ENCODE results near the gene VASN. TPM values are rescaled to one million over a fixed set of nuclear protein-coding genes. Genes with fewer than 3 reads are reported as not detected.

VASN gene
- total RNA-seq, 1 experiment from 2014 or later, result 45.3 TPM

DNA sequence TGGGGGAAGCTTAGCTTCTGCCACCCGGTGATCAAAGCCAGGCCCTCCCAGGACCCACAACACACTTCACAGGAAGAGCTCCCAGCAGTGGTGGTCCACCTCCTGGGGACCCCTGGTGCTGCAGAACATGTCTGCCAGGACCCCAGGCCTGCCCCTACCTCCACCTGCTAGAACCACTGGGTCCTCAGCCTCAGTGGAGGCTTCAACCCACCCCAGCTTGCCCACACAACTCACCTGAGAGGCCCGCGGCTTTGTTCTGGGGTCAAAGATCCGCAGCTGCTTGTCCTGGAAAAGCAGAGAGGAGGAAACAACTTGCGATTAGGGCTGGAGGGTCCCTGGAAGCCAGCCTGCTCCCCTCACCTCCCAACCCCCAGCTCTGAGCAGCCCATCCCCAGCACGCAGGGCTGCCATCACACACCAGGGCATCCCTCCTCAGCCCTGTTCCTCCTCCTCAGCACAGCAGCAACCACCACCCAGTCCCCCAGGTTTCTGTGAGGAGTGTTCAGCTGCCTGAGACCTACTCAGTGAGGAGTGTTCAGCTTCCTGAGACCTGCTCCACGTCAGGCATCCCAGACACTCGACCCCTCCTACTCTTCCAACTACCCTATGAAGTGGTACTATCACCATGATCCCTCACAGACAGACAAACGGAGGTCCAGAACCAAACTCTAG lies 23.5 kb downstream of the VASN start:
- peaks cover 9% of the 10 kb centered on the region for H3F3A ChIP-seq (ENCODE audit: insufficient read depth, low read depth)
- H4K20me1 ChIP-seq (ENCODE audit: insufficient read depth), result no peaks in the 10 kb centered on the region
- H3K4me3 ChIP-seq, result no peak overlapping the region
- H3K36me3 ChIP-seq (ENCODE audit: low read depth), result no peaks in the 10 kb centered on the region
- H3K79me2 ChIP-seq (ENCODE audit: low read depth), result no peaks in the 10 kb centered on the region
- intact Hi-C loops (cut with micrococcal nuclease; ENCODE audit: unreplicated experiment), result no loop called here
- H3K9me2 ChIP-seq (ENCODE audit: insufficient read depth), result no peaks in the 10 kb centered on the region
- ChIA-PET CTCF (interaction anchor here (0.5 kb wide), 1 partner anchor 49 kb away, joined by 3 read pairs; no protein-coding TSS in a partner anchor), POLR2A (ENCODE audit: unreplicated experiment) (no interaction called here)
- H3K9me3 ChIP-seq (ENCODE audit: insufficient read depth, low read depth), result no peaks in the 10 kb centered on the region
- no peak for DNase-seq
- no peak overlapping the region for H3K27ac ChIP-seq
- no TSS peak for BruUV-seq (replicated peaks)
- TF ChIP-seq, protein P1, sequence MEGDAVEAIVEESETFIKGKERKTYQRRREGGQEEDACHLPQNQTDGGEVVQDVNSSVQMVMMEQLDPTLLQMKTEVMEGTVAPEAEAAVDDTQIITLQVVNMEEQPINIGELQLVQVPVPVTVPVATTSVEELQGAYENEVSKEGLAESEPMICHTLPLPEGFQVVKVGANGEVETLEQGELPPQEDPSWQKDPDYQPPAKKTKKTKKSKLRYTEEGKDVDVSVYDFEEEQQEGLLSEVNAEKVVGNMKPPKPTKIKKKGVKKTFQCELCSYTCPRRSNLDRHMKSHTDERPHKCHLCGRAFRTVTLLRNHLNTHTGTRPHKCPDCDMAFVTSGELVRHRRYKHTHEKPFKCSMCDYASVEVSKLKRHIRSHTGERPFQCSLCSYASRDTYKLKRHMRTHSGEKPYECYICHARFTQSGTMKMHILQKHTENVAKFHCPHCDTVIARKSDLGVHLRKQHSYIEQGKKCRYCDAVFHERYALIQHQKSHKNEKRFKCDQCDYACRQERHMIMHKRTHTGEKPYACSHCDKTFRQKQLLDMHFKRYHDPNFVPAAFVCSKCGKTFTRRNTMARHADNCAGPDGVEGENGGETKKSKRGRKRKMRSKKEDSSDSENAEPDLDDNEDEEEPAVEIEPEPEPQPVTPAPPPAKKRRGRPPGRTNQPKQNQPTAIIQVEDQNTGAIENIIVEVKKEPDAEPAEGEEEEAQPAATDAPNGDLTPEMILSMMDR (conservative IDR thresholded peaks at IDR 0.05), result no peak
- TF ChIP-seq EZH2 (IDR thresholded peaks at IDR 0.05; ENCODE audit: low read depth), result no peak
- H3K4me2 ChIP-seq, result no peak overlapping the region
- H2AFZ ChIP-seq, result no peak overlapping the region
- peaks cover 20% of the 10 kb centered on the region for H3K4me1 ChIP-seq (replicated peaks; ENCODE audit: insufficient read depth)
- no peaks in the 10 kb centered on the region for H3K27me3 ChIP-seq (ENCODE audit: insufficient read depth, low read depth)

GRCh38 chr16:4399001-4399730 lies 27.5 kb downstream of the VASN start:
- Histone ChIP-seq H4K20me1 (ENCODE audit: insufficient read depth) (no peaks in the 10 kb centered on the region), H3F3A (ENCODE audit: insufficient read depth, low read depth) (no peaks in the 10 kb centered on the region), H3K36me3 (ENCODE audit: low read depth) (no peaks in the 10 kb centered on the region), H3K4me3 (no peak overlapping the region), H3K4me1 (replicated peaks; ENCODE audit: insufficient read depth) (peaks cover 6% of the 10 kb centered on the region; the same call in 1 of the 2 replicates), H3K79me2 (ENCODE audit: low read depth) (no peaks in the 10 kb centered on the region), H3K27me3 (ENCODE audit: insufficient read depth, low read depth) (no peaks in the 10 kb centered on the region), H3K9me2 (ENCODE audit: insufficient read depth) (no peaks in the 10 kb centered on the region), H2AFZ (no peak overlapping the region), H3K27ac (no peak overlapping the region), H3K9me3 (ENCODE audit: insufficient read depth, low read depth) (no peaks in the 10 kb centered on the region), H3K4me2 (no peak overlapping the region)
- TF ChIP-seq, protein P1 (conservative IDR thresholded peaks at IDR 0.05), result no peak
- no peak for TF ChIP-seq EZH2 (IDR thresholded peaks at IDR 0.05; ENCODE audit: low read depth)
- POLR2A ChIA-PET (ENCODE audit: unreplicated experiment), result no interaction called here
- CTCF ChIA-PET, result interaction anchor here (1.2 kb wide), 1 partner anchor 26 kb away, joined by 3 read pairs; no protein-coding TSS in a partner anchor
- DNase-seq, result no peak
- BruUV-seq (replicated peaks), result no TSS peak
- intact Hi-C loops (cut with micrococcal nuclease; ENCODE audit: unreplicated experiment), result no loop called here

DNA sequence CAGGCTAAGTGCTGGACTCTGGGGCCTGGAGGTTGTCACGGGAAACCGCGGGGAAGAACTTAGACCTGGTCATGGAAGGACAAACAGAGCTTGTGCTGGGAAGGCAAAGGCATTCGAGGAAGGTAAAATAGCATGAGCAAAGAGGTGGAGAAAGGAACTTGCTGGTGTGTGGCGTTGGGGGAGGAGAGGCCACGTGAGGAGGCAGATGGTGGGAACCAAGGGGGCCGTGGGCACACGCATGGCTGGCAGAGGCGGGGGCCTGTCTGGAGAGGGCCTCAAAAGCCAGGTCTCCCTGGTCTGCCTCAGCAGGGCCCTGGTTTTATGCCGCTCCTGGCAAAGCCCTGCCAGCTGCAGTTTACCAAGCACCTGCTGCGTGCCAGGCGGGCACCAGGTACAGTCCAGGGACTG lies 29.4 kb downstream of the VASN start:
- peaks cover 4% of the 10 kb centered on the region; the same call in 1 of the 2 replicates for H3K4me1 ChIP-seq (replicated peaks; ENCODE audit: insufficient read depth)
- H3K4me3 ChIP-seq, result no peak overlapping the region
- no peaks in the 10 kb centered on the region for H3K9me2 ChIP-seq (ENCODE audit: insufficient read depth)
- no peaks in the 10 kb centered on the region for H3K36me3 ChIP-seq (ENCODE audit: low read depth)
- no peak overlapping the region for H3K27ac ChIP-seq
- no peak for DNase-seq
- no TSS peak for BruUV-seq (replicated peaks)
- H4K20me1 ChIP-seq (ENCODE audit: insufficient read depth), result no peaks in the 10 kb centered on the region
- H3F3A ChIP-seq (ENCODE audit: insufficient read depth, low read depth), result no peaks in the 10 kb centered on the region
- no peaks in the 10 kb centered on the region for H3K9me3 ChIP-seq (ENCODE audit: insufficient read depth, low read depth)
- TF ChIP-seq EZH2 (IDR thresholded peaks at IDR 0.05; ENCODE audit: low read depth), result no peak
- TF ChIP-seq, protein P1 (conservative IDR thresholded peaks at IDR 0.05), result no peak
- CTCF ChIA-PET, result interaction anchor here (1.6 to 1.7 kb wide), 2 partner anchors 13 to 25 kb away, joined by 3 to 7 read pairs; no protein-coding TSS in a partner anchor
- intact Hi-C loops (cut with micrococcal nuclease; ENCODE audit: unreplicated experiment), result loop anchor here (5.0 kb wide), 2 partner anchors 149 to 709 kb away; no protein-coding TSS in a partner anchor
- H3K27me3 ChIP-seq (ENCODE audit: insufficient read depth, low read depth), result no peaks in the 10 kb centered on the region
- no peak overlapping the region for H2AFZ ChIP-seq
- POLR2A ChIA-PET (ENCODE audit: unreplicated experiment), result no interaction called here
- H3K79me2 ChIP-seq (ENCODE audit: low read depth), result no peaks in the 10 kb centered on the region
- H3K4me2 ChIP-seq, result no peak overlapping the region
